ENCODE results near the gene EXOC3L4. TPM values are rescaled to one million over a fixed set of nuclear protein-coding genes. Genes with fewer than 3 reads are reported as not detected.

Gene EXOC3L4
- total and polyA plus RNA-seq, 2 of the 8 experiments (the other 6 are each of a cell fraction or from before 2014, with no cell fraction given): 0.45 to 0.57 TPM

- H3K27ac ChIP-seq (ENCODE audit: low read depth, low read length): no peak overlapping the region; the same call in 1 of the 2 replicates
- peaks cover 2% of the 10 kb centered on the region; the same call in 1 of the 2 replicates for H3K79me1 ChIP-seq (ENCODE audit: low read depth, low read length)
- H2BK15ac ChIP-seq (ENCODE audit: low read length): 0 out of 2 replicates have a peak overlapping the region, but pooled peaks have one; percentile 78
- H3K4me2 ChIP-seq (ENCODE audit: insufficient read depth in 1 of 2, low read depth in 2 of 2, low read length in 2 of 2): peak overlapping the region; percentile 80 to 81
- H3K14ac ChIP-seq (ENCODE audit: insufficient read length): no peak overlapping the region
- H4K8ac ChIP-seq (ENCODE audit: extremely low read depth, insufficient read depth, low read length): no peak overlapping the region; the same call in 1 of the 2 replicates
- H3K27me3 ChIP-seq (replicated peaks in 1 of 4; ENCODE audit: control insufficient read depth in 3 of 4, extremely low read depth in 1 of 4, insufficient read depth in 3 of 4, low read length in 3 of 4): no peaks in the 10 kb centered on the region
- no peak overlapping the region for H3K56ac ChIP-seq (replicated peaks; ENCODE audit: insufficient read length, low read depth, low read length)
- TF ChIP-seq EGR1 (IDR thresholded peaks at IDR 0.05; ENCODE audit: borderline replicate concordance, low read depth, low read length) (0 out of 2 replicates have a peak, but pooled peaks have one; percentile 12), POU5F1 (IDR thresholded peaks at IDR 0.05; ENCODE audit: low read depth, low read length) (no peak)
- peak overlapping the region; percentile 49 for H4K91ac ChIP-seq (replicated peaks; ENCODE audit: insufficient read length, low read length)
- H2BK120ac ChIP-seq (replicated peaks; ENCODE audit: low read depth, low read length): no peak overlapping the region
- H4K20me1 ChIP-seq (replicated peaks in 1 of 2; ENCODE audit: control insufficient read depth in 1 of 2, insufficient read depth in 2 of 2, low read length in 2 of 2): peaks cover 11 to 13% of the 10 kb centered on the region in 2 experiments
- H3K9ac ChIP-seq (replicated peaks in 1 of 4; ENCODE audit: extremely low read depth in 1 of 4, low read depth in 3 of 4, low read length in 3 of 4): peak overlapping the region; percentile 60 to 94 (median 68); a peak in 6 of 7 replicates
- no peak overlapping the region for H2BK20ac ChIP-seq (ENCODE audit: low read length)
- H3K4me3 ChIP-seq (ENCODE audit: extremely low read depth in 1 of 4, insufficient read depth in 2 of 4, low read depth in 3 of 4, low read length in 4 of 4): peak overlapping the region; percentile 77 to 88 (median 79)
- ChIA-PET CTCF (ENCODE audit: partially characterized antibody) (interaction anchor here (0.6 to 1.1 kb wide), 3 partner anchors 19 to 53 kb away, joined by 3 to 4 read pairs (median 3); no protein-coding TSS in a partner anchor), POLR2A (ENCODE audit: partially characterized antibody) (interaction anchor here (1.0 to 1.6 kb wide), 4 partner anchors 15 to 80 kb away, joined by 3 to 4 read pairs (median 4); no protein-coding TSS in a partner anchor)
- WGBS, 2 experiments (ENCODE audit: extremely low coverage in 1 of 2, insufficient coverage in 1 of 2, insufficient read length in 1 of 2, insufficient replicate concordance in 2 of 2, low coverage in 1 of 2, low lambda C conversion rate in 2 of 2, missing lambda C conversion rate in 1 of 2): 6% methylated on average over 20 of the region's 50 CpGs; no CpG with 5 or more reads in 1 of the 2 experiments
- no peak overlapping the region; the same call in 1 of the 2 replicates for H2BK12ac ChIP-seq (ENCODE audit: low read depth, low read length)
- peaks cover 16 to 45% of the 10 kb centered on the region in 2 experiments for H3K79me2 ChIP-seq (ENCODE audit: control insufficient read depth in 1 of 2, insufficient read depth in 2 of 2, low read length in 2 of 2)
- H3K4ac ChIP-seq (replicated peaks; ENCODE audit: insufficient read length, low read depth, low read length): peak overlapping the region; percentile 97
- H3K9me3 ChIP-seq (ENCODE audit: insufficient read depth in 2 of 2, low read depth in 1 of 2, low read length in 1 of 2): no peaks in the 10 kb centered on the region
- H3K36me3 ChIP-seq (ENCODE audit: control insufficient read depth in 2 of 4, insufficient read depth in 4 of 4, low read length in 3 of 4): no peaks in the 10 kb centered on the region
- peaks cover 12% of the 10 kb centered on the region for H3K23me2 ChIP-seq (ENCODE audit: low read depth, low read length)
- FAIRE-seq (no peak), DNase-seq (ENCODE audit: low read depth in 1 of 2, low spot score in 2 of 2) (peak in 1 of 2 experiments; percentile 64)
- H2BK5ac ChIP-seq (ENCODE audit: low read depth, low read length): peak overlapping the region; percentile 83; the same call in 1 of the 2 replicates
- H3K4me1 ChIP-seq (replicated peaks in 1 of 4; ENCODE audit: control insufficient read depth in 3 of 4, insufficient read depth in 4 of 4, low read length in 3 of 4): peaks cover 0 to 7% (median 0%) of the 10 kb centered on the region in 4 experiments; a peak in 5 of 7 replicates
- no peak overlapping the region for H2AK5ac ChIP-seq (ENCODE audit: low read depth, low read length)
- H2AFZ ChIP-seq (ENCODE audit: low read length): no peak overlapping the region
- peak overlapping the region; percentile 76; the same call in 1 of the 2 replicates for H3K18ac ChIP-seq (ENCODE audit: extremely low read depth, low read length)
- peak overlapping the region; percentile 39 for H4K5ac ChIP-seq (ENCODE audit: insufficient read length, low read depth, low read length)
- no peak overlapping the region for H3K23ac ChIP-seq (ENCODE audit: insufficient read length)
Observed at GRCh38 chr14:103056322-103057027, 38.0 kb upstream of the EXOC3L4 start.

Data from H1 (cell line).